ENCODE data around the gene MVB12B. TPM values are rescaled to one million over a fixed set of nuclear protein-coding genes. Genes with fewer than 3 reads are reported as not detected.

The MVB12B gene
- total RNA-seq, 1 experiment from 2014 or later, result 10.9 TPM

- Histone ChIP-seq H2AFZ (ENCODE audit: low read depth, low read length, poor library complexity, severe bottlenecking) (no peak overlapping the region), H4K20me1 (ENCODE audit: insufficient read depth) (no peaks in the 10 kb centered on the region), H3K9ac (ENCODE audit: low read length) (no peak overlapping the region), H3K27ac (ENCODE audit: low read depth, low read length) (no peak overlapping the region), H3K79me2 (ENCODE audit: insufficient read depth, low read length) (no peaks in the 10 kb centered on the region), H3K4me2 (ENCODE audit: low read length) (no peak overlapping the region), H3K9me2 (ENCODE audit: insufficient read depth) (no peaks in the 10 kb centered on the region), H3K9me3 (ENCODE audit: control insufficient read depth in 1 of 2, insufficient read depth in 1 of 2, low read depth in 1 of 2, low read length in 2 of 2) (no peaks in the 10 kb centered on the region), H3K4me1 (ENCODE audit: control insufficient read depth in 1 of 2, insufficient read depth in 2 of 2, low read length in 2 of 2) (no peaks in the 10 kb centered on the region), H3K36me3 (ENCODE audit: control insufficient read depth in 1 of 2, insufficient read depth in 2 of 2, low read length in 2 of 2) (no peaks in the 10 kb centered on the region), H3K4me3 (replicated peaks in 1 of 2; ENCODE audit: low read depth in 1 of 2, low read length in 2 of 2) (no peak overlapping the region), H3K27me3 (ENCODE audit: insufficient read depth, low read length) (no peaks in the 10 kb centered on the region)
- BruUV-seq (replicated peaks), result no TSS peak
- TF ChIP-seq CTCF (IDR thresholded peaks at IDR 0.05 in 2 of 3, conservative IDR thresholded peaks at IDR 0.05 in 1 of 3; ENCODE audit: borderline replicate concordance in 1 of 3, insufficient read depth in 1 of 3, low read depth in 2 of 3, low read length in 2 of 3) (no peak), TCF7L2 (IDR thresholded peaks at IDR 0.05; ENCODE audit: borderline replicate concordance, extremely low read depth, insufficient read depth, insufficient read length) (no peak), ATF3 (IDR thresholded peaks at IDR 0.05) (no peak), JUND (IDR thresholded peaks at IDR 0.05) (no peak), ELF1 (IDR thresholded peaks at IDR 0.05; ENCODE audit: borderline replicate concordance, low read depth) (no peak), FOSL1 (IDR thresholded peaks at IDR 0.05; ENCODE audit: low read depth) (no peak), EGR1 (IDR thresholded peaks at IDR 0.05; ENCODE audit: low read depth) (no peak), SP1 (IDR thresholded peaks at IDR 0.05; ENCODE audit: low read depth) (no peak), CBX3 (IDR thresholded peaks at IDR 0.05; ENCODE audit: low read depth) (no peak), RAD21 (IDR thresholded peaks at IDR 0.05; ENCODE audit: low read depth) (no peak), MAX (IDR thresholded peaks at IDR 0.05) (no peak), ZNF274 (IDR thresholded peaks at IDR 0.05; ENCODE audit: low read depth, low read length) (no peak), EZH2 (IDR thresholded peaks at IDR 0.05) (no peak), SRF (IDR thresholded peaks at IDR 0.05; ENCODE audit: low read depth) (no peak), EZH2phosphoT487 (IDR thresholded peaks at IDR 0.05; ENCODE audit: borderline replicate concordance) (no peak), POLR2A (IDR thresholded peaks at IDR 0.05; ENCODE audit: borderline replicate concordance, extremely low read depth, insufficient read depth, insufficient read length) (no peak), ZBTB33 (IDR thresholded peaks at IDR 0.05; ENCODE audit: extremely low read depth, insufficient replicate concordance, low read length) (no peak), YY1 (IDR thresholded peaks at IDR 0.05; ENCODE audit: extremely low read depth, insufficient replicate concordance, low read depth, low read length) (no peak), CEBPB (IDR thresholded peaks at IDR 0.05; ENCODE audit: low read depth) (no peak), POLR2AphosphoS5 (IDR thresholded peaks at IDR 0.05; ENCODE audit: low read depth, low read length) (no peak)
- no peak for DNase-seq (ENCODE audit: low read depth, low spot score)
- POLR2A ChIA-PET, result no interaction called here
- ATAC-seq, result no peak
- intact Hi-C loops (cut with micrococcal nuclease), result no loop called here
- RAD21 ChIA-PET (ENCODE audit: low non-redundant PET in 1 of 2, low total read pairs in 2 of 2, uncharacterized antibody in 2 of 2, unreplicated experiment in 2 of 2), result no interaction called here
- CTCF ChIA-PET, result no interaction called here
These were observed 39.3 kb upstream of the MVB12B start for GRCh38 chr9:126287166-126287866.

All from HCT116 (cell line).